Measurements from ENCODE around the gene OR5K2. TPM values are rescaled to one million over a fixed set of nuclear protein-coding genes. Genes with fewer than 3 reads are reported as not detected.

OR5K2 gene
- total RNA-seq, 3 donors from 2014 or later, result not detected

GRCh38 chr3:98531622-98532274, 34.3 kb downstream of the OR5K2 start, which contains the start of gene GPR15:
Gene GPR15 (plus strand): TSS chr3:98531978. CDS start chr3:98532034, 56 bp downstream.
- no peak for TF ChIP-seq CTCF (IDR thresholded peaks at IDR 0.05)
- no peaks in the 10 kb centered on the region for H3K4me1 ChIP-seq (ENCODE audit: low read depth)
- H3K36me3 ChIP-seq (ENCODE audit: low read depth), result no peaks in the 10 kb centered on the region
- no peaks in the 10 kb centered on the region for H3K9me3 ChIP-seq
- DNase-seq (no peak), ATAC-seq (peak; percentile 72)
- intact Hi-C loops (cut with DNase I, micrococcal nuclease), result no loop called here
- peak within 1 kb of the TSS; percentile 20 for H3K4me3 ChIP-seq

- no peaks in the 10 kb centered on the region for H3K4me1 ChIP-seq (ENCODE audit: low read depth)
- H3K4me3 ChIP-seq, result peak overlapping the region; percentile 20
- DNase-seq (no peak), ATAC-seq (peak; percentile 29)
- intact Hi-C loops (cut with DNase I, micrococcal nuclease), result no loop called here
- no peak for TF ChIP-seq CTCF (IDR thresholded peaks at IDR 0.05)
- no peaks in the 10 kb centered on the region for H3K9me3 ChIP-seq
- H3K36me3 ChIP-seq (ENCODE audit: low read depth), result no peaks in the 10 kb centered on the region
These were observed 34.8 kb downstream of the OR5K2 start for GRCh38 chr3:98532275-98532637.

- TF ChIP-seq CTCF (IDR thresholded peaks at IDR 0.05), result no peak
- no peaks in the 10 kb centered on the region for H3K4me1 ChIP-seq (ENCODE audit: low read depth)
- ATAC-seq (peak; percentile 21), DNase-seq (no peak)
- H3K36me3 ChIP-seq (ENCODE audit: low read depth), result no peaks in the 10 kb centered on the region
- H3K9me3 ChIP-seq, result no peaks in the 10 kb centered on the region
- peak overlapping the region; percentile 20 for H3K4me3 ChIP-seq
- intact Hi-C loops (cut with DNase I, micrococcal nuclease), result no loop called here
These were observed 35.5 kb downstream of the OR5K2 start for GRCh38 chr3:98532709-98533571.

GRCh38 chr3:98534168-98534567, 36.7 kb downstream of the OR5K2 start:
- Histone ChIP-seq H3K4me1 (ENCODE audit: low read depth) (no peaks in the 10 kb centered on the region), H3K36me3 (ENCODE audit: low read depth) (no peaks in the 10 kb centered on the region), H3K9me3 (no peaks in the 10 kb centered on the region), H3K4me3 (no peak overlapping the region)
- DNase-seq (no peak), ATAC-seq (no peak)
- TF ChIP-seq CTCF (IDR thresholded peaks at IDR 0.05), result no peak
- intact Hi-C loops (cut with DNase I, micrococcal nuclease), result no loop called here

GRCh38 chr3:98534734-98535133, 37.3 kb downstream of the OR5K2 start:
- intact Hi-C loops (cut with DNase I, micrococcal nuclease), result no loop called here
- ATAC-seq, result no peak

More at GRCh38 chr3:98534734-98535133, 37.3 kb downstream of the OR5K2 start:
- H3K4me3 ChIP-seq, result no peak overlapping the region
- H3K4me1 ChIP-seq (ENCODE audit: low read depth), result no peaks in the 10 kb centered on the region
- H3K36me3 ChIP-seq (ENCODE audit: low read depth), result no peaks in the 10 kb centered on the region
- no peaks in the 10 kb centered on the region for H3K9me3 ChIP-seq
- no peak for DNase-seq
- no peak for TF ChIP-seq CTCF (IDR thresholded peaks at IDR 0.05)
